HCT116 (cell line): ENCODE results near the gene IL26.

Experiments used
- CEBPB ChIP-seq: IDR thresholded peaks from 2 replicates; pipeline ENCODE4 v1.6.1; 2012; ENCODE audit warnings: low read depth
- TF ChIP-seq, protein P1 (sequence below), 3 experiments: fragments of 200-600 bp in 1 of 3; sonication (generic) in 1 of 3; IDR thresholded peaks in 2 of 3; conservative IDR thresholded peaks in 1 of 3; 2 replicates each; pipeline ENCODE4 v1.5.1; 2012 to 2017; ENCODE audit warnings: low read depth in 2 of 3, low read length in 2 of 3, antibody characterized with exemption in 1 of 3, borderline replicate concordance in 1 of 3, control low read depth in 1 of 3, mild to moderate bottlenecking in 1 of 3, mixed read lengths in 1 of 3, mixed run types in 1 of 3, moderate library complexity in 1 of 3; ENCODE audit not compliant: insufficient read depth in 1 of 3

DNA sequence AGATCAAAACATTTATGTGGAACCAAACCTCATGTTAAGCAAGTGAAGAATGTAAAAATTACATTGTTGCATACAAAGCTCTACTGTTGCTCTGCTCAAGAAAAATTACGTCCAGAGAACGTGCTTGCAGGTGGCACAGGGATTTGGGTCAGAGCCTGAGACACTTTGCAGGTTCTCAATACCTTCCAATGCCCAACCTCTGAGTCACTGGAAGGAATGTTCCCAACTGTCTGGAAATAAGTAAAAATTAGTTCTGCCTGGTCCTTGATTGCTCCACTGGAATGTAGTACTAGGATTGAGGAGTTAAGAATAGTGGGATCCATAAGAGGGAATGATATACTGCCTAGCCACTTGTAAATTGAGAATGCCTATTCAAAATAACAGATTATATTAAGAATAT is 63.2 kb downstream of the IL26 start:
- TF ChIP-seq CEBPB = no peak
- TF ChIP-seq, protein P1, sequence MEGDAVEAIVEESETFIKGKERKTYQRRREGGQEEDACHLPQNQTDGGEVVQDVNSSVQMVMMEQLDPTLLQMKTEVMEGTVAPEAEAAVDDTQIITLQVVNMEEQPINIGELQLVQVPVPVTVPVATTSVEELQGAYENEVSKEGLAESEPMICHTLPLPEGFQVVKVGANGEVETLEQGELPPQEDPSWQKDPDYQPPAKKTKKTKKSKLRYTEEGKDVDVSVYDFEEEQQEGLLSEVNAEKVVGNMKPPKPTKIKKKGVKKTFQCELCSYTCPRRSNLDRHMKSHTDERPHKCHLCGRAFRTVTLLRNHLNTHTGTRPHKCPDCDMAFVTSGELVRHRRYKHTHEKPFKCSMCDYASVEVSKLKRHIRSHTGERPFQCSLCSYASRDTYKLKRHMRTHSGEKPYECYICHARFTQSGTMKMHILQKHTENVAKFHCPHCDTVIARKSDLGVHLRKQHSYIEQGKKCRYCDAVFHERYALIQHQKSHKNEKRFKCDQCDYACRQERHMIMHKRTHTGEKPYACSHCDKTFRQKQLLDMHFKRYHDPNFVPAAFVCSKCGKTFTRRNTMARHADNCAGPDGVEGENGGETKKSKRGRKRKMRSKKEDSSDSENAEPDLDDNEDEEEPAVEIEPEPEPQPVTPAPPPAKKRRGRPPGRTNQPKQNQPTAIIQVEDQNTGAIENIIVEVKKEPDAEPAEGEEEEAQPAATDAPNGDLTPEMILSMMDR (IDR thresholded peaks at IDR 0.05 in 2 of 3, conservative IDR thresholded peaks at IDR 0.05 in 1 of 3; ENCODE audit: borderline replicate concordance in 1 of 3, insufficient read depth in 1 of 3, low read depth in 2 of 3, low read length in 2 of 3) = no peak
